ENCODE data around the gene CSH2.
"Not testable (repeated sequence)": the region's sequence is repeated elsewhere in the genome, so short reads cannot be mapped to it uniquely, and the experiment has no call there.

CSH2 gene

GRCh38 chr17:63878413-63878812 is 4.9 kb upstream of the CSH2 start:
- not testable (repeated sequence) for H3K4me1 ChIP-seq (ENCODE audit: control insufficient read depth, insufficient read depth, low read length); DNase-seq (ENCODE audit: low read depth, low spot score); H3K27me3 ChIP-seq (ENCODE audit: control insufficient read depth, insufficient read depth, low read length); H3K4me3 ChIP-seq (ENCODE audit: low read length); H3K27ac ChIP-seq (ENCODE audit: low read length); H3K9me3 ChIP-seq (ENCODE audit: control insufficient read depth, insufficient read depth, low read length); H3K36me3 ChIP-seq (ENCODE audit: control insufficient read depth, insufficient read depth, low read length)
- no CpG with 5 or more reads among the region's 9 CpGs for WGBS (ENCODE audit: insufficient coverage, insufficient read length)

- H3K4me1 ChIP-seq (ENCODE audit: control insufficient read depth, insufficient read depth, low read length); H3K9me3 ChIP-seq (ENCODE audit: control insufficient read depth, insufficient read depth, low read length); H3K4me3 ChIP-seq (ENCODE audit: low read length); H3K27ac ChIP-seq (ENCODE audit: low read length); DNase-seq (ENCODE audit: low read depth, low spot score); H3K27me3 ChIP-seq (ENCODE audit: control insufficient read depth, insufficient read depth, low read length); H3K36me3 ChIP-seq (ENCODE audit: control insufficient read depth, insufficient read depth, low read length): not testable (repeated sequence)
- WGBS (ENCODE audit: insufficient coverage, insufficient read length), result no CpG with 5 or more reads among the region's 6 CpGs
Measured at GRCh38 chr17:63874693-63875092, 1.2 kb upstream of the CSH2 start.

DNA sequence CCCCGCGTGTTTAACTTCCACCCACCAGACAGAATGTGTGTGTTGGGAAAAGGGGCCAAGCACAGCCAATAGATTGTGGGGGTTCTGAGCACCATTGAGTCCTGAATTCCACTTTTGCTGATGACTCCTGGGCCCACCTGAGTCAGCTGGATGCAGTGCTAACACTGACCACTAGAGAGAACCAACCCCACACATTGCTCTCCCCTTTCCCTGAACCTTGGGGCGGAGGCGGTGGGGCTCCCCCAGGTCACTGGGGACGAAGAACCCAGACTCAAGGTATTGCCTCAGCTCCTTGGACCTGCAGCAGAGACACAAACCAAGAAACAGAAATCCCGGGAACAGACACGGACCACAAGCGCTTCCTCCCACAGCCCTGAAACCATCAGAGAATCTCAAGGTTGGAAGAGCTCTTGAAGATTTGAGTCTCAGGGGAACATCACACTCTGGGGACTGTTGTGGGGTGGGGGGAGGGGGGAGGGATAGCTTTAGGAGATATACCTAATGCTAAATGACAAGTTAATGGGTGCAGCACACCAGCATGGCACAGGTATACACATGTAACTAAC is 667 bp upstream of the CSH2 start:
- H3K27ac ChIP-seq (ENCODE audit: low read length); DNase-seq (ENCODE audit: low read depth, low spot score); H3K36me3 ChIP-seq (ENCODE audit: control insufficient read depth, insufficient read depth, low read length); H3K27me3 ChIP-seq (ENCODE audit: control insufficient read depth, insufficient read depth, low read length); H3K4me3 ChIP-seq (ENCODE audit: low read length); H3K4me1 ChIP-seq (ENCODE audit: control insufficient read depth, insufficient read depth, low read length); H3K9me3 ChIP-seq (ENCODE audit: control insufficient read depth, insufficient read depth, low read length): not testable (repeated sequence)
- whole genome bisulfite sequencing (ENCODE audit: insufficient coverage, insufficient read length), result no CpG with 5 or more reads among the region's 8 CpGs

GRCh38 chr17:63871646-63872365 is 1.7 kb downstream of the CSH2 start:
- H3K4me1 ChIP-seq (ENCODE audit: control insufficient read depth, insufficient read depth, low read length); H3K36me3 ChIP-seq (ENCODE audit: control insufficient read depth, insufficient read depth, low read length); H3K9me3 ChIP-seq (ENCODE audit: control insufficient read depth, insufficient read depth, low read length); DNase-seq (ENCODE audit: low read depth, low spot score); H3K27me3 ChIP-seq (ENCODE audit: control insufficient read depth, insufficient read depth, low read length); H3K27ac ChIP-seq (ENCODE audit: low read length); H3K4me3 ChIP-seq (ENCODE audit: low read length): not testable (repeated sequence)
- WGBS (ENCODE audit: insufficient coverage, insufficient read length), result no CpG with 5 or more reads among the region's 15 CpGs

- not testable (repeated sequence) for H3K9me3 ChIP-seq (ENCODE audit: control insufficient read depth, insufficient read depth, low read length); H3K36me3 ChIP-seq (ENCODE audit: control insufficient read depth, insufficient read depth, low read length); H3K4me1 ChIP-seq (ENCODE audit: control insufficient read depth, insufficient read depth, low read length); H3K4me3 ChIP-seq (ENCODE audit: low read length); H3K27ac ChIP-seq (ENCODE audit: low read length); H3K27me3 ChIP-seq (ENCODE audit: control insufficient read depth, insufficient read depth, low read length); DNase-seq (ENCODE audit: low read depth, low spot score)
- no CpG with 5 or more reads among the region's 4 CpGs for WGBS (ENCODE audit: insufficient coverage, insufficient read length)
Measured at GRCh38 chr17:63870292-63870665, 3.2 kb downstream of the CSH2 start.

DNA sequence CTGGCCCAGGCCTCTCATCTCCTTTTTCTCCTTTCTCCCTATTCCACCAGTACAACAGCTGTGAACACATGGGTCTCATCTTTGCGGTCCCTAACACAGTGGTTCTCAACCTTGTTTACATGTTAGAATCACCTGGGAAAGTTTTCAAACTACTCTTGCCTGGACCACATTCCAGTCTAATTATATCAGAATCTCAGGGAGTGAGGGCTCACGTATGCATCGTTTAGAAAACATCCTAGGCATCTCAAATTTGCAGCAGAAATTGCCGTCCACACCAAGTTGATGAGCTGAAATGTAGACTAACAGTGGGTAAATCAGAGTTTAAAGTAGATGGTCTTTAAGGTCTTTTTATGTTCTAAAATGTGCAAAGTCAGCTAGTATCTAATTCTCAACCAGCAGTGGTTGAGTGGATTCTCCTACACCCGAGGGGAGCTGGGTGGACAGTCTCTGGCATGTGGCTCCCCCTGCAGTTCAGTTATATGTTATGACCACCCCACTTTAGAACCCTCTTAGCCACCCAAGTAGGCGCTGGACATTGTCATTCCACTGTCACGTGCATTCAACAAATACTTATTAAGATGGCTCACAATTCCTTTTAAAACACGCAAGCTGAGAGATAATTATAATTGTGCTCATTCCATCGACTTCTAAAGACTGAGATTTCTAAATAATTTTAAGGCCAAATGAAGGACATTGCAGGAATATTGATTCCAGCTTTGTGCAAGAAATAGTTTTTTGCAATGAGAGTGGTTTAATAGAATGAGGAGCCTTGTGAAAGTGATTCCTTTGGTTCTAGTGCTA is 3.8 kb downstream of the CSH2 start:
- WGBS (ENCODE audit: insufficient coverage, insufficient read length), result no CpG with 5 or more reads among the region's 9 CpGs
- H3K27ac ChIP-seq (ENCODE audit: low read length); H3K27me3 ChIP-seq (ENCODE audit: control insufficient read depth, insufficient read depth, low read length); H3K4me3 ChIP-seq (ENCODE audit: low read length); H3K36me3 ChIP-seq (ENCODE audit: control insufficient read depth, insufficient read depth, low read length); H3K9me3 ChIP-seq (ENCODE audit: control insufficient read depth, insufficient read depth, low read length); DNase-seq (ENCODE audit: low read depth, low spot score); H3K4me1 ChIP-seq (ENCODE audit: control insufficient read depth, insufficient read depth, low read length): not testable (repeated sequence)

GRCh38 chr17:63866625-63867024 is 6.9 kb downstream of the CSH2 start:
- not testable (repeated sequence) for H3K4me1 ChIP-seq (ENCODE audit: control insufficient read depth, insufficient read depth, low read length); H3K4me3 ChIP-seq (ENCODE audit: low read length); H3K36me3 ChIP-seq (ENCODE audit: control insufficient read depth, insufficient read depth, low read length); DNase-seq (ENCODE audit: low read depth, low spot score); H3K27me3 ChIP-seq (ENCODE audit: control insufficient read depth, insufficient read depth, low read length); H3K9me3 ChIP-seq (ENCODE audit: control insufficient read depth, insufficient read depth, low read length); H3K27ac ChIP-seq (ENCODE audit: low read length)
- no CpG with 5 or more reads among the region's 7 CpGs for WGBS (ENCODE audit: insufficient coverage, insufficient read length)

GRCh38 chr17:63859257-63859656 is 14.2 kb downstream of the CSH2 start:
- H3K36me3 ChIP-seq (ENCODE audit: control insufficient read depth, insufficient read depth, low read length), result no peaks in the 10 kb centered on the region
- no peak for DNase-seq (ENCODE audit: low read depth, low spot score)

GRCh38 chr17:63856425-63856824 is 17.1 kb downstream of the CSH2 start:
- not testable (repeated sequence) for H3K9me3 ChIP-seq (ENCODE audit: control insufficient read depth, insufficient read depth, low read length); H3K36me3 ChIP-seq (ENCODE audit: control insufficient read depth, insufficient read depth, low read length); H3K27me3 ChIP-seq (ENCODE audit: control insufficient read depth, insufficient read depth, low read length); DNase-seq (ENCODE audit: low read depth, low spot score); H3K27ac ChIP-seq (ENCODE audit: low read length); H3K4me3 ChIP-seq (ENCODE audit: low read length); H3K4me1 ChIP-seq (ENCODE audit: control insufficient read depth, insufficient read depth, low read length)
- no CpG with 5 or more reads among the region's 8 CpGs for WGBS (ENCODE audit: insufficient coverage, insufficient read length)

More at GRCh38 chr17:63859257-63859656, 14.2 kb downstream of the CSH2 start:
- no peaks in the 10 kb centered on the region for H3K4me1 ChIP-seq (ENCODE audit: control insufficient read depth, insufficient read depth, low read length)
- no CpG with 5 or more reads among the region's 3 CpGs for WGBS (ENCODE audit: insufficient coverage, insufficient read length)
- no peaks in the 10 kb centered on the region for H3K9me3 ChIP-seq (ENCODE audit: control insufficient read depth, insufficient read depth, low read length)
- no peak overlapping the region for H3K27ac ChIP-seq (ENCODE audit: low read length)
- no peak overlapping the region for H3K4me3 ChIP-seq (ENCODE audit: low read length)
- no peaks in the 10 kb centered on the region for H3K27me3 ChIP-seq (ENCODE audit: control insufficient read depth, insufficient read depth, low read length)

- Histone ChIP-seq H3K27ac (ENCODE audit: low read length) (no peak overlapping the region), H3K36me3 (ENCODE audit: control insufficient read depth, insufficient read depth, low read length) (no peaks in the 10 kb centered on the region), H3K27me3 (ENCODE audit: control insufficient read depth, insufficient read depth, low read length) (no peaks in the 10 kb centered on the region), H3K9me3 (ENCODE audit: control insufficient read depth, insufficient read depth, low read length) (no peaks in the 10 kb centered on the region), H3K4me3 (ENCODE audit: low read length) (no peak overlapping the region), H3K4me1 (ENCODE audit: control insufficient read depth, insufficient read depth, low read length) (no peaks in the 10 kb centered on the region)
- no peak for DNase-seq (ENCODE audit: low read depth, low spot score)
- WGBS (ENCODE audit: insufficient coverage, insufficient read length), result no CpG with 5 or more reads among the region's 8 CpGs
Measured at GRCh38 chr17:63855185-63855584, 18.3 kb downstream of the CSH2 start.

Measured in iPS DF 6.9 (cell line).